GM12875 (cell line): ENCODE measurements around the gene SESN3.
A peak's percentile ranks its signal among the peaks of the same experiment; 100 is the strongest.

Experiments
- H3K4me3 ChIP-seq: one replicate; pipeline ENCODE4 v1.5.1; 2011; ENCODE audit warnings: low read depth, low read length, control low read depth
- CTCF ChIP-seq: IDR thresholded peaks from 2 replicates; pipeline ENCODE4 v1.5.1; 2011; ENCODE audit warnings: low read depth, mild to moderate bottlenecking, control low read depth, inconsistent platforms, low read length, moderate library complexity, borderline replicate concordance; ENCODE audit not compliant: insufficient read depth

Gene SESN3

GRCh38 chr11:95248666-95249467 lies 17.9 kb upstream of the SESN3 start:
- TF ChIP-seq CTCF, result no peak
- peak overlapping the region; percentile 19 for H3K4me3 ChIP-seq

GRCh38 chr11:95247883-95248282 lies 16.9 kb upstream of the SESN3 start:
- TF ChIP-seq CTCF, result no peak

GRCh38 chr11:95247127-95247684 lies 16.2 kb upstream of the SESN3 start:
- no peak for TF ChIP-seq CTCF
- H3K4me3 ChIP-seq, result no peak overlapping the region

More at GRCh38 chr11:95247883-95248282, 16.9 kb upstream of the SESN3 start:
- no peak overlapping the region for H3K4me3 ChIP-seq

- H3K4me3 ChIP-seq, result no peak overlapping the region
- no peak for TF ChIP-seq CTCF
Measured at GRCh38 chr11:95245581-95245980, 14.6 kb upstream of the SESN3 start.

GRCh38 chr11:95245038-95245437 lies 14.0 kb upstream of the SESN3 start:
- H3K4me3 ChIP-seq, result no peak overlapping the region
- no peak for TF ChIP-seq CTCF

- no peak for TF ChIP-seq CTCF
- H3K4me3 ChIP-seq, result no peak overlapping the region
Measured at GRCh38 chr11:95243673-95244072, 12.7 kb upstream of the SESN3 start.
